ES-I3 (cell line): ENCODE data around the gene ST6GAL1.

Experiments used
- H3K36me3 ChIP-seq: 2 replicates; pipeline ENCODE4 v1.6.1; 2013; ENCODE audit warnings: mild to moderate bottlenecking, low read length, control low read depth, moderate library complexity; ENCODE audit not compliant: insufficient read depth
- H3K4me1 ChIP-seq: 2 replicates; pipeline ENCODE4 v1.6.1; 2013; ENCODE audit warnings: mild to moderate bottlenecking, control low read depth, low read length; ENCODE audit not compliant: insufficient read depth
- H3K9ac ChIP-seq: 2 replicates; pipeline ENCODE4 v1.6.1; 2013; ENCODE audit warnings: low read depth, mild to moderate bottlenecking, low read length, moderate library complexity
- H3K9me3 ChIP-seq: 2 replicates; pipeline ENCODE4 v1.6.1; 2013; ENCODE audit warnings: mild to moderate bottlenecking, low read length, moderate library complexity; ENCODE audit not compliant: control insufficient read depth, insufficient read depth

The ST6GAL1 gene

DNA sequence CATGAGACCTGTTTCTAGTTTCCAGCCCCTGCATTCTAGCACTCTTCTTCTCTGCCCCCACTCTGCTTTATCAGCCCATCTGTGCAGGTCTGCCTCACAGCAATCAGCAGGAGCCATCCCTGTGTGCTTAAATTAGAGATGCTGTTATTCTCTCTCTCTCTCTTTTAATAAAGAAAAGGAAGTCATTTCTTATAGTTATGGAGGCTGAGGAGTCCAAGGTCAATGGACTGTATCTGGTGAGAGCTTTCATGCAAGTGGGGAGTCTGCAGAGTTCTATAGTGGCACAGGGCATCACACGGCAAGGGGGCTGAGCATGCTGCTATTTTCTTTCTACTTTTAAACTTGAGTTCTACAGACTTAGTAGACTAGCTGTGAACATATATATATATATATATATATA lies 4.5 kb upstream of the ST6GAL1 start:
- Histone ChIP-seq H3K36me3 (no peaks in the 10 kb centered on the region), H3K9ac (no peak overlapping the region), H3K9me3 (no peaks in the 10 kb centered on the region; the same call in 1 of the 2 replicates), H3K4me1 (0 out of 2 replicates have a peak, but pooled peaks cover 3% of the 10 kb centered on the region)

DNA sequence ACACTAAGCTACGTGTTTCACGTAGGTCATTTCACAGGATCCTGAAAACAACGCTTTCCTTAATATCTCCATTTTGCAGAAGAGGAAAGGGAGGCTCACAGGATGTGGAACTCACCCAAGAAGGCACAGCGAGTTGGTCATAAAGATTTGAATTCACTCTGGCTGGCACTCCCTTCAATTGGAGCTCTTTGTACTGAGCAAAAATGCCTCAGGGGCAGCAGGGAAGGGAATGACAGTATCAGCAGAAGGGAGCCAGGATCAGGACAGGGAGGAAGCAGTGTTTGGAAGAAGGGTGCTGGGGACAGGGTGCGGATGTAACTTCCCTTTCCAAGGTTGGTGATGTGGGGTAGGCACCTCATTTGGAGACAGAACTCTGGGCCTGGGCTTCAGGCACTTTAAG lies 1.1 kb upstream of the ST6GAL1 start:
- H3K36me3 ChIP-seq: 0 out of 2 replicates have a peak, but pooled peaks cover 9% of the 10 kb centered on the region
- H3K9ac ChIP-seq: no peak overlapping the region
- H3K9me3 ChIP-seq: no peaks in the 10 kb centered on the region; the same call in 1 of the 2 replicates
- peaks cover 16% of the 10 kb centered on the region for H3K4me1 ChIP-seq

DNA sequence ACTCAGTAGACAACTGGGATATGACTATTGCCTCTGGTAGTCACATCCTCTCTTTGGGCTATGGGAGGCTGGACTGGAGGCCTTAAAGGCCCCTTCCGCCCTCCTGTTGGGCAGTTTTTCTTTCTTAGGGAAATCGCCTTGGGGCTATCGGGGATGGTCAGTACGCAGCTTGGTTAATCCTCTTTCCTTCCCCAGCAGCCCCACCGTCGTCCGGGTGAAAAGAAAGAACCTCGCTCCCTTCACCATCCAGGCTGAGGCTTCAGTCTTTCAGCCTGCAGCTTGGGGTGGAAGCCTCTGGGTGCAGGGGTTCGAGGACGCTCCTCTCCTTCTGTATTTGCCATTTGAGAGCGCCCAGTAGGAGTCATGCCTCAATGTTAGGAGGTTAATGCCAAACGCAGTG lies 641 bp upstream of the ST6GAL1 start:
- Histone ChIP-seq H3K9ac (peak overlapping the region; percentile 90), H3K9me3 (no peaks in the 10 kb centered on the region; the same call in 1 of the 2 replicates), H3K36me3 (0 out of 2 replicates have a peak, but pooled peaks cover 9% of the 10 kb centered on the region), H3K4me1 (peaks cover 16% of the 10 kb centered on the region)

DNA sequence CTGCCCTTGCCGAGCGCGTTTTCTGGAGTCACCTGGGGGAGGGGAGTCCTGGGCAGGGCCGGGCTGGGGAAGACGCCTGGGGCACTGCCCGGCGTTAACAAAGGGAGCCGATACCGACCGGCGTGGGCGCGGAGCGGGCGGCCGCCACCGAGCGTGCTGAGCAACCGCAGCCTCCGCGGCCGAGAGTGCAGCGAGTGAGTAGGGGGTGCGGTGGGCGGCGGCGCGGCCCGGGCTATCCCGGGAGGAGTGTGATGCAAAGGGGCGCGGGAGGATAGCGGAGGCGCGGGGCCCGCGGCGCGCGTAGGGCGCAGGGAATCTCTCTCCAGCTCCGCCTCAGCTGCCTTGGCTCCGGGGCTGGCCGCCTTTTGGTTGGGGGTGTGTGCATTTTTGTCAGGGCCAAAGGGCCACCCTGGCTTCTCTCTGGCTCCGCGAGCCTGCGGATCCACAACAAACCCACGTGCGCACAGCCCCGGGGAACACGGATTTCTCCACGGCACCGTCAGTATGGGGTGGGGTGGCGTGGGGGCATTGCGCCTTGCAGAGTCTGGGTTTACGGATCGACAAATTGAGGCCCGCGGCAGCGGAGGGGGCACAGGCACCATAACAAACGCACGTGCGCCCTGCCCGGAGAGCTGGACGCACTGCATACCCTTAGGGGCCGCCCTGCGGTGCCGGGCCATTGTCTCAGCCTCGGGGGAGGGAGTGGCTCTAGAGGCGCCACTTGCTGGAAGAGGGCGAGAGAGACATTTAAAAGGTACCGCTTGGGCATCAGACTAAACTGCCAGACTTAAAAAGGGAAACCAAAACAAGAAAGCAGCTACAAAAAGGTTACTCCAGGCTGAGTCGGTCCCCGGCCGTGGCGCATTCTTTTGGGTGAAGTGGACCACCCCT lies 560 bp downstream of the ST6GAL1 start:
- Histone ChIP-seq H3K9me3 (no peaks in the 10 kb centered on the region; the same call in 1 of the 2 replicates), H3K4me1 (peaks cover 16% of the 10 kb centered on the region), H3K36me3 (0 out of 2 replicates have a peak, but pooled peaks cover 9% of the 10 kb centered on the region), H3K9ac (peak overlapping the region; percentile 90)

DNA sequence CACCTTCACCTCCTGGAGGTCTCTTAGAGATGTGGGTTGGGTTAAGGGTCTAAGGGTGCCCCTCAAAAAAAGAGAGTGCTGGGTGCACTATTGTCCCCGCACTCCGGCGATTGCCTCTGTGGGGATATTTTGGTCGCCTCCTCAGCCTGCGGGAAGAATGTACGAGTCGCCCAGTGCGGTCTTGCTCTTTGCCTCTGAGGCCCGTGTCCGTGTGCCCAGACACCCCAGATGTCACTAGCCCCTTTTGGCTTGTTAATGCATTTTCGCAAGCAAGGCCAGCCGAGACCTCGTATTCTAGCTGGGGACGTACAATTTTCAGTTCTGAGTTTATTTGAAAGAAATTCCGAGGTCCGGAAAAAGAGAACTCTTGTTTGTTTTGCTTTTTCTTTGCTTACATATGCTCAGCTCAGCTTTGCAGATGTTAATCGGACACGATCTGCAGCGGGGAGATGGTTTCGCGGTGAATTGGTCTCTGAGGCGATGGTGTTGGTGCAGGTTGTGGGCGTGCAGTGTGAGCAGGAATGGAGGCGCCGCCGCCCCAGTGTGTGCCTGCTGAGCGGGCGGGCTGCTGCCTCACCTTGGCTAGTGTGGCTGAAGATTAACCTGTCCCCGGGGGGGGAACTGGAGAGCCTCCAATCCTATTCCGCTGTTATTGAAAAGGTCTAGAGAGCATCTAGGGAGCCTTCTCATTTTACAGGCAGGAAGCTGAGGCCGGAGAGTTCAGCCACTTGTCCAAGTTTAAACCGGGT lies 1.4 kb downstream of the ST6GAL1 start:
- Histone ChIP-seq H3K9ac (peak overlapping the region; percentile 90), H3K4me1 (peaks cover 16% of the 10 kb centered on the region), H3K36me3 (0 out of 2 replicates have a peak, but pooled peaks cover 9% of the 10 kb centered on the region), H3K9me3 (no peaks in the 10 kb centered on the region; the same call in 1 of the 2 replicates)

DNA sequence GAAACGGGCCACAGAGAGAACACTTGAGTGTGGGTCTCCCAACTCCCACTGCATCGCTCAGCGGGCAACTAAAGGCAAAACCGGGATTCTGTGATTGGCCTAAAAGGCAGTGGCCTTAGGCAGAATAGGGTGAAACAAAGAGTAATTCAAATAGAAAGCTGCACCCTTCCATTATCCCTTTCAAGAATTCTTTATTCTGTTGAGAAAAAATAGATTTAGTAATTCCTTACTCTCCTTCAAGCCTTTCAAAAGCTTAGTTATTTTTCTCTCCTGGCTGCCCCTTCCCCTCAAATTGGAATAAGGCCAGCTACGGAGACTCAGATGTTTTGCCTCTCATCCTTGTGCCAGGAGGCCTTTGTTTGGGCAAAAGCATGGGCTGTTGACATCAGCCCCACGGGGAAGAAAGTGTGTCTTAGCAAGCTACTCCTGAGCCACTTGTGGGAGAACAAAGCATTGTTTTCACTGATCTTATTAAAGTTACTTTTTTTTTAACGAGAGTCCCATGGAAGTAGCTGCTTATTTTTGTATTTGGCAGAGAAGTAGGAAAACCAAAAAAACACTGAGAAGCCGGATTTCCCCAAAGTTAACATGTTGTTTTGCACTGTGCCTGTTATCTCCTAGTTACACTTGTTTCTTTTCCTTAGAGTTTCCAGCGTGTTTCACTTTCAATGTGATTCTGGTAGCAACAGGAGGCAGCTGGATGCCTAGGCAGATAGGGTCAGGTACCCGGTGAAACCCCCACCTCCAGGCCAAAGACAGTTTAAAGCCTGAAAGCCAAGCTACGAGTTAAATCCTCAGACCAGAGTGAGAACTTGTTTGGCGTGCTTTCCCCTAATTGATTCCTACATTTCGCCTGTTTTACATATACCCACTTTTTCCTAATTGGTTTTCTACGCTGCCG lies 2.2 kb downstream of the ST6GAL1 start:
- no peaks in the 10 kb centered on the region; the same call in 1 of the 2 replicates for H3K9me3 ChIP-seq
- H3K4me1 ChIP-seq: peaks cover 20% of the 10 kb centered on the region
- peaks cover 11% of the 10 kb centered on the region; the same call in 1 of the 2 replicates for H3K36me3 ChIP-seq
- H3K9ac ChIP-seq: peak overlapping the region; percentile 90

DNA sequence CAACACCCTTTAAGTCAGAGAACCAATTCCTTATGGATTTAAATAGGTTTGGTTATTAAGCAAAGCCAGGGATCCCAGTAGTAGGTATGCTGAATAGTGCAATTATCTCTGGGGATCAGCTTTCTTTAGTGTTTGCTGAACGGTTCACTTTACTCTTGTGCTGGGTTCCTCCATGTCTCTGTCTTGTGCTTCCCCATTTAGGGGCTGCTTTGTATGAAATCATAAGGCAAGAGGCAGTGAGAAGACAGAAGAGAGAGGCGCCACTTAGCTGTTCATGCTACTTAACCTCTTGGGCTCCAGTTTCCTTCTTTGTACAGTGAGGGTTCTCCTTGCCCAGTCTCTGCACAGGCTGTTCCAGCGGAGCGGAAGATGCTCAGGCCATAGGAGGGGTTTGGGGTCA lies 3.5 kb downstream of the ST6GAL1 start:
- H3K9ac ChIP-seq: no peak overlapping the region
- no peaks in the 10 kb centered on the region for H3K9me3 ChIP-seq
- H3K4me1 ChIP-seq: peaks cover 20% of the 10 kb centered on the region
- H3K36me3 ChIP-seq: peaks cover 11% of the 10 kb centered on the region; the same call in 1 of the 2 replicates

DNA sequence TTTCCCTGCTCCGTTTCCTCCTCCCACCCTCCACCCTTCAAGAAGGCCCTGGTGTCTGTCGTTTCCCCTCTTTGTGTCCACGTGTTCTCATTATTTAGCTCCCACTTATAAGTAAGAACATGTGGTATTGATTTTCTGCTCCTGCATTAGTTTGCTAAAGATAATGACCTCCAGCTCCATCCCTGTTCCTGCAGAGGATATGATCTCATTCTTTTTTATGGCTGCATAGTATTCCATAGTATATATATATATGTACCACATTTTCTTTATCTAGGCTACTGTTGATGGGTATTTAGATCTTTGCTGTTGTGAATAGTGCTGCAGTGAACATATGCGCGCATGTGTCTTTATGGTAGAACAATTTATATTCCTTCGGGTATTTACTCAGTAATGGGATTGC lies 4.8 kb downstream of the ST6GAL1 start:
- peaks cover 17% of the 10 kb centered on the region for H3K4me1 ChIP-seq
- H3K9me3 ChIP-seq: no peaks in the 10 kb centered on the region
- H3K36me3 ChIP-seq: peaks cover 11% of the 10 kb centered on the region; the same call in 1 of the 2 replicates

DNA sequence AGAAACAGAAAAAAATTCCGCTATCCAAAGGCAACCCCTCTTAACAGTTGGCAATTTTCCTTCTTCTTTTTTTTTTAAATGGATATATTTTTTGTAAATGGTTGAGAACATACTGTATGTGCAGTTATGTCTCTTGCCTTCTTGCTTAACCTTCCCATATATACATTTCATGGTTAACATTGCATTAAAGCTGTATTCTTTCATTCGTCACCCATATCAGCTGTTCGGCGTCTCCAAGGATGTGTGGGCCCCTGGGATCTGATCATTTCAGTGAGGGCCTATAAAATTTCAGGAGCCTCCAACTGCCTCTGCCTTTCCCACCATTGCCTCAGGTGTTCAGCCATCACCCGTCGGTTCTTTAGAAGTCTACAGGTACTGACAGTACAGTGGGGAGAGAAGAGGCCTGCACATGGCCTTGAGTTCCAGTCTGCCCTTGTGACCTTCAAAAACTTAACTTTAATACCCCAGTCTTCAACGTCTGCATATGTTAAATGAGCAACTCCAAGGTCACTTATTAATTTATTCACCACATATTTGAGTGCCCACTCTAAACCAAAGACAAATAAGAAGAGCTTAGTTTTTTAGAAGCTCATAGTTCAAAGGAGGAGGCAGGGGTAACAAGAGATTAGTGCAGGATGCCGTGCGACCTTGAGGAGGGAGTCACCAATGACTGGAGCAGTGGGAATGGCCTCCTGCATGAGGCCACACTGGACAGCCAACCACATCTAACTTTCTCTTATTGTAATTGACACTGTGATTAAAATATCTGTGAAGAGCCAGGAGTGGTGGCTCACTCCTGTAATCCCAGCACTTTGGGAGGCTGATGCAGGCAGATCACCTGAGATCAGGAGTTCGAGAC lies 6.9 kb downstream of the ST6GAL1 start:
- peaks cover 26% of the 10 kb centered on the region for H3K4me1 ChIP-seq
- H3K36me3 ChIP-seq: peaks cover 13% of the 10 kb centered on the region; the same call in 1 of the 2 replicates
- no peaks in the 10 kb centered on the region for H3K9me3 ChIP-seq
- H3K9ac ChIP-seq: no peak overlapping the region

More for the DNA sequence above, 4.8 kb downstream of the ST6GAL1 start:
- no peak overlapping the region for H3K9ac ChIP-seq

DNA sequence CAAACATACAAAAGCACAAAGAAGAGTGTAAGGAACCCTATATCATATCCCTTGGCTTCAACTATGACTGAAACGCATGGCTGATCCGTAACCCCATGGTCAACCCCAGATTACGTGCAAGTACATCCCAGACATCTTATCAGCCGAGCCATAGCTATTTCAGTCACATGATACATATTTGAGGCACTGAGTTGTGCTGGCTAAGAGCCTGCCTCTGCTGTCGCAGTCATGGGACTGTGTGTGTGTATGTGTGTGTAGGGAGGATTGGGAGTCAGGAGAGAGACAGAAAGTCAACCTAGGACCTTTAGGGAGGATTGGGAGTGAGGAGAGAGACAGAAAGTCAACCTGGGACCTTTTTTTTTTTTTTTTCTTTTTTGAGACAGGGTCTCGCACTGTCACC lies 8.4 kb downstream of the ST6GAL1 start:
- H3K9ac ChIP-seq: no peak overlapping the region
- no peaks in the 10 kb centered on the region for H3K9me3 ChIP-seq
- H3K4me1 ChIP-seq: peaks cover 13% of the 10 kb centered on the region
- peaks cover 8% of the 10 kb centered on the region for H3K36me3 ChIP-seq

DNA sequence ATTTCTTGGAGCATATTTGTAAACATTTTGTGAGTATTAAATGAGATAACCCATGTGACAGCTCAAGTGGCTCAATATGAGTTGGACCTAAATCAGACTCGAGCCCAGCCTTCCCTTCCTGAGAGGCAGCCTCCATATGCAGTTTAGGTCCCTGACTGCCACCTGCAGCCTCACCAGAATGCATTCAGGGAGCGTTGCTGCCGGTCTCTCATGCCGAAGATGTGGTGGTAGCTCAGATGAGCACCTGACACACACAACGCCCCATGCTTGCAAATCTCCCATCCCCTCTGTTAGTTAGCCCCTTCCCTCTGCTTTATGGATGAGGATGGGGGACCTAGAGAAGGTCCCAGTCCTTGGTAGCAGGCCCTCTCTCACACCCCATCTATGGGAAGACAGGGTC lies 9.2 kb downstream of the ST6GAL1 start:
- Histone ChIP-seq H3K9me3 (no peaks in the 10 kb centered on the region), H3K4me1 (peaks cover 13% of the 10 kb centered on the region), H3K36me3 (peaks cover 9% of the 10 kb centered on the region), H3K9ac (no peak overlapping the region)

DNA sequence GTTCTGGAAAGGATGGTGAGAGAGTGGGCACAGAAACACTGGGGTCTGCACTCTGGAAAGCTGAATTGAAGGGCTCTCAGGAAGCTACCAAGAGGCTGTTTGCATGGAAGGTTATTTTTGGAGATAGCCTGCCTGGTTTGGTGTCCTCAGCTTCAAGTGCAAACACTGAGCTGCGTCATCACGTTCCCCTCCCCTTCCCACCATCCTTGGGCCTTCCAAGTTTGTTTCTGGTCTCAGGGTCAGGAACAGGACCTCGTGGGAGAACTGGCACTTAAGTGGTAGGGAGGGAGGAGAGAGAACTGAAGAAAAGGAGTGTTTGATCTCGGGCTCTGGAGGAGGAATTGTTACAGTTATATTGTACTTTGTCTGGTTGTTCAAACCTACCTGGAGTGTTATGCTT lies 10.6 kb downstream of the ST6GAL1 start:
- peaks cover 17% of the 10 kb centered on the region for H3K4me1 ChIP-seq
- H3K9me3 ChIP-seq: no peaks in the 10 kb centered on the region
- H3K9ac ChIP-seq: no peak overlapping the region
- peaks cover 9% of the 10 kb centered on the region for H3K36me3 ChIP-seq

DNA sequence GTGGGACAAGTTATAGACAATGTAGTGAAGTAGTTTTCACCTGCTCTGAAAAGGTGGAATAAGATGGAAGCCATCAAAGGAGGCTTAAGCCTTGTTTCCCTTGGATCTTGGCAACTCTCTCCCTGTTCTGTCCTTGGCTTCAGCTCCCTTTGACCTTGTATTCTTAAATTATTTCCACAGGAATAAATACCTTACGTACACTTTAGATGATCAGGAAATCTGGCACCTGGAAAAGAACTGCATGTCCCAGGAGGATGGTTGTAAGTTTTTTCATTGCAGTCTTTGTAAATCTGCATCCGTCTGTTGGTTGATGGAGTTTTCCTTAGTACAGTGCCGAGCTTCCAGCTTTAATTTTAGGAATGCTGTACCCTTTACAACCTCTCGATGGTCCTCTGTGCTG lies 11.8 kb downstream of the ST6GAL1 start:
- Histone ChIP-seq H3K9ac (no peak overlapping the region), H3K4me1 (peaks cover 16% of the 10 kb centered on the region), H3K36me3 (peaks cover 8% of the 10 kb centered on the region), H3K9me3 (no peaks in the 10 kb centered on the region)
